HepG2 (cell line): ENCODE results near the gene KLHL30. TPM values are rescaled to one million over a fixed set of nuclear protein-coding genes. Genes with fewer than 3 reads are reported as not detected.
A peak's percentile ranks its signal among the peaks of the same experiment; 100 is the strongest.

ENCODE experiments used
- BORCS8-MEF2B ChIP-seq: sonication (generic); formaldehyde crosslinking; IDR thresholded peaks from 2 replicates; pipeline ENCODE4 v1.8.0; 2022; ENCODE audit warnings: mild to moderate bottlenecking, missing genetic modification reagents
- CENPT ChIP-seq: sonication (generic); formaldehyde crosslinking; IDR thresholded peaks from 2 replicates; pipeline ENCODE4 v1.8.0; 2022; ENCODE audit warnings: low read depth, mild to moderate bottlenecking, moderate library complexity, missing genetic modification reagents
- DMAP1 ChIP-seq: IDR thresholded peaks from 2 replicates; pipeline ENCODE4 v1.6.1; 2016
- FIP1L1 ChIP-seq: fragments of 200-400 bp; formaldehyde crosslinking; IDR thresholded peaks from 2 replicates; pipeline ENCODE4 v1.6.1; 2018; ENCODE audit warnings: low read depth, mild to moderate bottlenecking, low read length, moderate library complexity, borderline replicate concordance; ENCODE audit not compliant: insufficient read depth
- FOXO1 ChIP-seq: sonication (generic); formaldehyde crosslinking; IDR thresholded peaks from 2 replicates; pipeline ENCODE4 v1.4.0; 2020; ENCODE audit warnings: missing genetic modification reagents
- FUBP1 ChIP-seq: sonication (generic); formaldehyde crosslinking; IDR thresholded peaks from 2 replicates; pipeline ENCODE4 v1.5.1; 2020; ENCODE audit warnings: missing genetic modification reagents, mild to moderate bottlenecking, borderline replicate concordance
- HOXD1 ChIP-seq: sonication (generic); formaldehyde crosslinking; IDR thresholded peaks from 2 replicates; pipeline ENCODE4 v1.5.0; 2020; ENCODE audit warnings: missing genetic modification reagents
- TARDBP ChIP-seq: sonication (generic); formaldehyde crosslinking; IDR thresholded peaks from 2 replicates; pipeline ENCODE4 v1.8.0; 2022; ENCODE audit warnings: mild to moderate bottlenecking, missing genetic modification reagents
- ZBTB14 ChIP-seq: sonication (generic); formaldehyde crosslinking; IDR thresholded peaks from 2 replicates; pipeline ENCODE4 v1.4.0; 2020; ENCODE audit warnings: missing genetic modification reagents
- ZNF224 ChIP-seq: sonication (generic); formaldehyde crosslinking; IDR thresholded peaks from 2 replicates; pipeline ENCODE4 v1.5.0; 2020; ENCODE audit warnings: mild to moderate bottlenecking, missing genetic modification reagents
- polyA plus RNA-seq, 8 experiments: library from polyadenylated mRNA; depleted of rRNA in 3 of 8; stranded (reverse) in 7 of 8; unstranded in 1 of 8; fragments of >200 nt; fragmentation: Illumina TruSeq in 4 of 8; extraction: Trizol in 4 of 8; gene quantifications; 2 replicates each; pipeline versions ENCODE4 v1.2.1 to v1.2.3, GENCODE V29; 2011 to 2016; ENCODE audit warnings: low read depth in 4 of 8, missing spikeins in 1 of 8, mixed read lengths in 1 of 8; ENCODE audit not compliant: insufficient read depth in 1 of 8
- total RNA-seq, 5 experiments: library from RNA; depleted of rRNA; stranded (reverse); fragments of >200 nt; fragmentation: Illumina TruSeq; extraction: Trizol; gene quantifications; 2 replicates each; pipeline ENCODE4 v1.2.3, GENCODE V29; 2016; ENCODE audit warnings: low read depth in 1 of 5
- TF ChIP-seq, protein P1 (sequence below): sonication (generic); formaldehyde crosslinking; IDR thresholded peaks from 2 replicates; pipeline ENCODE4 v1.5.0; 2020; ENCODE audit warnings: missing genetic modification reagents
- TF ChIP-seq, protein P2 (sequence below): sonication (generic); formaldehyde crosslinking; IDR thresholded peaks from 2 replicates; pipeline ENCODE4 v1.4.0; 2020; ENCODE audit warnings: mild to moderate bottlenecking, missing genetic modification reagents
- TF ChIP-seq, protein P3 (sequence below): sonication (generic); formaldehyde crosslinking; IDR thresholded peaks from 2 replicates; pipeline ENCODE4 v1.9.0; 2021; ENCODE audit warnings: missing genetic modification reagents, borderline replicate concordance

The KLHL30 gene
- total and polyA plus RNA-seq, 2 of the 13 experiments (the other 11 are each of a cell fraction or from before 2014, with no cell fraction given) = 0.05 TPM; not detected in 1

DNA sequence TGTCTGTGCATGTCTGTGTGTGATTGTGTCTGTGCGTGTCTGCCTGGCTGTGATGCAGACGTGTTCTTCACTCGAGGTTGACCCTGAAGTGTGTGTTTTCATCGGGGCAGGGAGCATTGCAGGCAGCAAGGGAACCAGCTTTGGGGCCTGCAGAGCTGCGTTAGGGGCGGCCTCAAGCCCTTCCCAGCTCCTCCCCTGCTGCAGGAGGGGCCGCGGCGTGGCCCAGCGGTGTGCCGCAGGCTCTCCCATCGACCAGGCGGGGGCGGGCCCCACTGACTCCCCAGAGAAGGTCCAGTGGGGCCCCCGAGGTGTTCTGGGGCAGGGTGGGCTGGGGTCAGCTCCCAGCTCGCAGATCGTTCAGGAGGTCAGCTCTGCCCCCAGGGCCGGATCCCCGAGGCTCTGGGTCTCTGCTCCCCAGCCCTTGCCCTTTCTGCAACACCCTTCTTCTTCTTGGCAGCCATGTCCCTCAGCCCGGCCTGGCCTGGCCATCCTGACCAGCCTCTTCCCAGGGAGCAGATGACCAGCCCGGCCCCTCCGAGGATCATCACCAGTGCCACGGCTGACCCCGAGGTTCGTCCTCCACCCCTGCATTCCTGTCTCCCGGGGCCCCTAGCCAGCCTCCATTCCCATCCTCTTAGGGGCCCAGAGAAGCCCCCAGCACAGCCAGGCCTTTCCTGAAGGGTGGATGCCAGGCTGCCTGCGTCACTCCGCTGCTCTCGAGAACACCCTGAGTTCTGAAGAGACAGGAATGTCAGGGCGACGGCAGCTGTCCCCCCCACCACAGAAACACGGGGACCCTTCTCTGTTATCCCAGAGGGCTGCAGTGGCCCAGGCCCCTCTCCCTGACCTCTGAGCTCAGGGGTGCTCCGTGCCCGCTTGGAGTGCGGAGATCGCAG lies 11.1 kb upstream of the KLHL30 start (continued):
- TF ChIP-seq FOXO1 (CRISPR knock-in tag) (0 out of 2 replicates have a peak, but pooled peaks have one; percentile 30), FIP1L1 (no peak), DMAP1 (no peak), BORCS8-MEF2B (CRISPR knock-in tag) (no peak), HOXD1 (CRISPR knock-in tag) (no peak), ZBTB14 (CRISPR knock-in tag) (no peak), FUBP1 (CRISPR knock-in tag) (no peak), ZNF224 (CRISPR knock-in tag) (no peak), TARDBP (no peak), CENPT (no peak)
- TF ChIP-seq, protein P1, sequence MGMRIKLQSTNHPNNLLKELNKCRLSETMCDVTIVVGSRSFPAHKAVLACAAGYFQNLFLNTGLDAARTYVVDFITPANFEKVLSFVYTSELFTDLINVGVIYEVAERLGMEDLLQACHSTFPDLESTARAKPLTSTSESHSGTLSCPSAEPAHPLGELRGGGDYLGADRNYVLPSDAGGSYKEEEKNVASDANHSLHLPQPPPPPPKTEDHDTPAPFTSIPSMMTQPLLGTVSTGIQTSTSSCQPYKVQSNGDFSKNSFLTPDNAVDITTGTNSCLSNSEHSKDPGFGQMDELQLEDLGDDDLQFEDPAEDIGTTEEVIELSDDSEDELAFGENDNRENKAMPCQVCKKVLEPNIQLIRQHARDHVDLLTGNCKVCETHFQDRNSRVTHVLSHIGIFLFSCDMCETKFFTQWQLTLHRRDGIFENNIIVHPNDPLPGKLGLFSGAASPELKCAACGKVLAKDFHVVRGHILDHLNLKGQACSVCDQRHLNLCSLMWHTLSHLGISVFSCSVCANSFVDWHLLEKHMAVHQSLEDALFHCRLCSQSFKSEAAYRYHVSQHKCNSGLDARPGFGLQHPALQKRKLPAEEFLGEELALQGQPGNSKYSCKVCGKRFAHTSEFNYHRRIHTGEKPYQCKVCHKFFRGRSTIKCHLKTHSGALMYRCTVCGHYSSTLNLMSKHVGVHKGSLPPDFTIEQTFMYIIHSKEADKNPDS (CRISPR knock-in tag) = no peak
- TF ChIP-seq, protein P2, sequence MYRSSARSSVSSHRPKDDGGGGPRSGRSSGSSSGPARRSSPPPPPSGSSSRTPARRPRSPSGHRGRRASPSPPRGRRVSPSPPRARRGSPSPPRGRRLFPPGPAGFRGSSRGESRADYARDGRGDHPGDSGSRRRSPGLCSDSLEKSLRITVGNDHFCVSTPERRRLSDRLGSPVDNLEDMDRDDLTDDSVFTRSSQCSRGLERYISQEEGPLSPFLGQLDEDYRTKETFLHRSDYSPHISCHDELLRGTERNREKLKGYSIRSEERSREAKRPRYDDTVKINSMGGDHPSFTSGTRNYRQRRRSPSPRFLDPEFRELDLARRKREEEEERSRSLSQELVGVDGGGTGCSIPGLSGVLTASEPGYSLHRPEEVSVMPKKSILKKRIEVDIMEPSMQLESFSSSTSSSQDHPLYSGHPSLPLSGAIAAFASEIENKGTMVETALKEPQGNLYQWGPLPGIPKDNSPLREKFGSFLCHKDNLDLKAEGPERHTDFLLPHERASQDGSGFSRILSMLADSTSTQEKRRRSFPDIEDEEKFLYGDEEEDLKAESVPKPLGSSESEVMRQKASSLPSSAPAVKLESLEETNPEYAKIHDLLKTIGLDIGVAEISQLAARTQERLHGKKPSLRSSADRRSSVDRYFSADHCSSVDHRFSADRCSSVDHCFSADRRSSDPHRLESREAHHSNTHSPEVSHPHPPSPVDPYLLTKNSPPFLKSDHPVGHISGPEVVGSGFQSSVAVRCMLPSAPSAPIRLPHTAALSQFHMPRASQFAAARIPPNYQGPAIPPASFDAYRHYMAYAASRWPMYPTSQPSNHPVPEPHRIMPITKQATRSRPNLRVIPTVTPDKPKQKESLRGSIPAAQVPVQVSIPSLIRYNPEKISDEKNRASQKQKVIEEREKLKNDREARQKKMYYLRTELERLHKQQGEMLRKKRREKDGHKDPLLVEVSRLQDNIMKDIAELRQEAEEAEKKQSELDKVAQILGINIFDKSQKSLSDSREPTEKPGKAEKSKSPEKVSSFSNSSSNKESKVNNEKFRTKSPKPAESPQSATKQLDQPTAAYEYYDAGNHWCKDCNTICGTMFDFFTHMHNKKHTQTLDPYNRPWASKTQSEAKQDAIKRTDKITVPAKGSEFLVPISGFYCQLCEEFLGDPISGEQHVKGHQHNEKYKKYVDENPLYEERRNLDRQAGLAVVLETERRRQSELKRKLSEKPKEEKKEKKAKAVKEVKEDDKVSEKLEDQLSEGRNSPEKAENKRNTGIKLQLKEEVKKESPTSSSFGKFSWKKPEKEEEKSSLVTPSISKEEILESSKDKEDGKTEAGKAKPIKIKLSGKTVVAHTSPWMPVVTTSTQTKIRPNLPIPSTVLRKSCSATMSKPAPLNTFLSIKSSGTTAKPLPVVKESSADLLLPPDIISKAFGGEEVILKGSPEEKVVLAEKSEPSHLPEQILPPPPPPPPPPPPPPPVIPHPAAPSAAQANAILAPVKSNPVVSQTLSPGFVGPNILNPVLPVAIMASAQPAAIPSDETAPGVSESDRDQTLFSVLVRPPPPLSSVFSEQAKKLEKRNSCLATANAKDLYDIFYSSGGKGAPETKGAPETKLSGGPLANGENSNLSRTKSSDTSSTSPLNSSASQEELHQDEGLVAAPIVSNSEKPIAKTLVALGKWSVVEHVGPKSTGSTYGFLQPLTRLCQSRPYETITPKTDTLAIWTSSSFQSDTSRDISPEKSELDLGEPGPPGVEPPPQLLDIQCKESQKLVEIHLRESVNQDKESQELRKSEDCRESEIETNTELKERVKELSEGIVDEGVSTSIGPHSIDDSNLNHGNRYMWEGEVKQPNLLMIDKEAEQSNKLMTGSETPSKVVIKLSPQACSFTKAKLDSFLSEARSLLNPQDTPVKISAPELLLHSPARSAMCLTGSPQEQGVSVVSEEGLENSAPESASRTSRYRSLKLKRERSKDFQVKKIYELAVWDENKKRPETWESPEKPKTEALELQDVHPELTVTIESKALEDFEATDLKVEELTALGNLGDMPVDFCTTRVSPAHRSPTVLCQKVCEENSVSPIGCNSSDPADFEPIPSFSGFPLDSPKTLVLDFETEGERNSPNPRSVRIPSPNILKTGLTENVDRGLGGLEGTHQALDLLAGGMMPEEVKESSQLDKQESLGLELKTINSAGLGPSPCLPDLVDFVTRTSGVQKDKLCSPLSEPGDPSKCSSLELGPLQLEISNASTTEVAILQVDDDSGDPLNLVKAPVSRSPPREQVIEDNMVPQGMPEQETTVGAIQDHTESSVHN (CRISPR knock-in tag) = no peak
- TF ChIP-seq, protein P3, sequence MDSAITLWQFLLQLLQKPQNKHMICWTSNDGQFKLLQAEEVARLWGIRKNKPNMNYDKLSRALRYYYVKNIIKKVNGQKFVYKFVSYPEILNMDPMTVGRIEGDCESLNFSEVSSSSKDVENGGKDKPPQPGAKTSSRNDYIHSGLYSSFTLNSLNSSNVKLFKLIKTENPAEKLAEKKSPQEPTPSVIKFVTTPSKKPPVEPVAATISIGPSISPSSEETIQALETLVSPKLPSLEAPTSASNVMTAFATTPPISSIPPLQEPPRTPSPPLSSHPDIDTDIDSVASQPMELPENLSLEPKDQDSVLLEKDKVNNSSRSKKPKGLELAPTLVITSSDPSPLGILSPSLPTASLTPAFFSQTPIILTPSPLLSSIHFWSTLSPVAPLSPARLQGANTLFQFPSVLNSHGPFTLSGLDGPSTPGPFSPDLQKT = no peak
